Kidney epithelial cell (primary cell): ENCODE measurements around the gene HMG20B. TPM values are rescaled to one million over a fixed set of nuclear protein-coding genes. Genes with fewer than 3 reads are reported as not detected.
A peak's percentile ranks its signal among the peaks of the same experiment; 100 is the strongest.

Experiments used
- DNase-seq: peaks from one replicate; pipeline ENCODE4 v3.0.0-alpha.2; 2010; ENCODE audit warnings: low read depth
- H3K27me3 ChIP-seq: 2 replicates; pipeline ENCODE4 v1.6.0; 2011; ENCODE audit warnings: low read length; ENCODE audit not compliant: control insufficient read depth, insufficient read depth
- H3K36me3 ChIP-seq: 2 replicates; pipeline ENCODE4 v1.5.1; 2011; ENCODE audit warnings: low read length; ENCODE audit not compliant: control insufficient read depth, insufficient read depth
- H3K4me3 ChIP-seq: 2 replicates; pipeline ENCODE4 v1.5.1; 2011; ENCODE audit warnings: low read depth, mild to moderate bottlenecking, control low read depth, low read length
- total RNA-seq: library from RNA; depleted of rRNA; stranded (reverse); fragments of >200 nt; gene quantifications from 2 replicates; pipeline ENCODE4 v1.2.3, GENCODE V29; 2015
- TF ChIP-seq, protein P1 (sequence below): IDR thresholded peaks from 2 replicates; pipeline ENCODE4 v1.5.1; 2011; ENCODE audit warnings: mild to moderate bottlenecking, moderate library complexity, low read length, control low read depth, inconsistent platforms; ENCODE audit not compliant: insufficient read depth, poor library complexity, severe bottlenecking

Gene HMG20B
- total RNA-seq, 1 donor from 2014 or later = 84.5 TPM

DNA sequence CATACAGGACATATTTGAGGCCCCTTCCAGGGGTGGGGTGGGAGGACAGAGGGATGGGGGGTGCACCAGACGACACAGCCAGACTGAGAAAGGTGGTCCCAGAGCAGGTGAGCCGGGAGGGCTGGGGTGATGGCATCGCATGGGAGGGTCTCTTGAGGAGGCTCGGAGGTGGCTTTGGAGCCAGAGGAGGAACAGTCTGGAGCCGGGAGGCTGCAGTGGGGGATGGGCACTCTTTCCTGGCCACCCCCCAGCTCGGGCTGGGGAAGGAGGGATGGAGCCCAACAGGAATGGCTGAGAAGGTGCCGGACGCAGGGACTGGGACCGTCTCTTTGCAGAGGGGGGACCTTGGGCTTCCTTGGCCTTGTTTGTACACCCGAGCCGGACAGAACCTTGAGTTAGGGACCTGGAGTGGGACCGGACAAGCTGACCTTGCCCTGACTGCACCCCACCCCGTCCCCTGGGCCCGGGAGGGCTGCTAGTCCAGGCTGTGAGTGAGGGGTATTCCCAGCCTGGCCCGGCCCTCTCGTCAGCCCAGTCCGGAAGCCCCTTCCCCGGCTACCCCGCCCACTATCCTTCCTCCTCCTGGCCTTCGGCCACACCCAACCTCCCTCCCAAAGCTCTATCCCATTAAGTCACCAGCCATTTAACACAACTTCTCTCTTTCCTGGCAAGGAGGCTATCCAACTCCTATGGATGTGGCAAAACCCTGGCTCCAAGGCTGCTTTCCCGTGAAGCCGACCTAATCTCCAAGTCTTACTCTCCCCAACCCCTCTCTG lies 34.7 kb downstream of the HMG20B start:
- Histone ChIP-seq H3K4me3 (peak overlapping the region; percentile 45), H3K36me3 (no peaks in the 10 kb centered on the region), H3K27me3 (no peaks in the 10 kb centered on the region)
- no peak for DNase-seq
- TF ChIP-seq, protein P1, sequence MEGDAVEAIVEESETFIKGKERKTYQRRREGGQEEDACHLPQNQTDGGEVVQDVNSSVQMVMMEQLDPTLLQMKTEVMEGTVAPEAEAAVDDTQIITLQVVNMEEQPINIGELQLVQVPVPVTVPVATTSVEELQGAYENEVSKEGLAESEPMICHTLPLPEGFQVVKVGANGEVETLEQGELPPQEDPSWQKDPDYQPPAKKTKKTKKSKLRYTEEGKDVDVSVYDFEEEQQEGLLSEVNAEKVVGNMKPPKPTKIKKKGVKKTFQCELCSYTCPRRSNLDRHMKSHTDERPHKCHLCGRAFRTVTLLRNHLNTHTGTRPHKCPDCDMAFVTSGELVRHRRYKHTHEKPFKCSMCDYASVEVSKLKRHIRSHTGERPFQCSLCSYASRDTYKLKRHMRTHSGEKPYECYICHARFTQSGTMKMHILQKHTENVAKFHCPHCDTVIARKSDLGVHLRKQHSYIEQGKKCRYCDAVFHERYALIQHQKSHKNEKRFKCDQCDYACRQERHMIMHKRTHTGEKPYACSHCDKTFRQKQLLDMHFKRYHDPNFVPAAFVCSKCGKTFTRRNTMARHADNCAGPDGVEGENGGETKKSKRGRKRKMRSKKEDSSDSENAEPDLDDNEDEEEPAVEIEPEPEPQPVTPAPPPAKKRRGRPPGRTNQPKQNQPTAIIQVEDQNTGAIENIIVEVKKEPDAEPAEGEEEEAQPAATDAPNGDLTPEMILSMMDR = no peak

DNA sequence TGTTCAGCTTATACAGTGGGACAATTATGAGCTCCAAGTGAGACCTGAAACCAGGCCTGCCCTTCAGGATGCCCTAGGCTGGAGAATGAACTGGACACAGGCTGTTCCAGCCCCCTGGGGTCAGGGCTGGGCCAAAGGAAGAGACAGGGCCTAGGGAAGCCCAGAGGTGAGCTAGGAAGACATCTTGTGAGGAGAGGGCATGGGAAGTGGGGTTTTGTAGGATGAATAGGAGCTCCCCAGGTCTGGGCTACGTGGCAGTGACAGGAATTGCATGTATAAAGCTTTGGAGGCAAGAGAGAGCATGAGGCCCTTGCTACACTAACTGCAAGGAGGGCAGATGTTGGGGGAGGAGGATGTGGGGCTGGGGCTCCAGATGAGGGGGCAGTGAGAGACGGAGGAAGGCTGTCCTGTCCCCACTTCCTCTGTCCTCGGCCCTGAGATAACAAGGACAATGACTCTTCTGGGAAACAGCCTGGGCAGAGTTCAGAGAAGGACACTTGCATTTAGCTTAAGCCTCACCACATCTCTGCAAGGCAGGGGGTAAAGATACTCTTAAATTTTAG lies 35.4 kb downstream of the HMG20B start:
- TF ChIP-seq, protein P1 = no peak
- no peak overlapping the region for H3K4me3 ChIP-seq
- no peaks in the 10 kb centered on the region for H3K36me3 ChIP-seq
- DNase-seq = no peak
- H3K27me3 ChIP-seq = no peaks in the 10 kb centered on the region

DNA sequence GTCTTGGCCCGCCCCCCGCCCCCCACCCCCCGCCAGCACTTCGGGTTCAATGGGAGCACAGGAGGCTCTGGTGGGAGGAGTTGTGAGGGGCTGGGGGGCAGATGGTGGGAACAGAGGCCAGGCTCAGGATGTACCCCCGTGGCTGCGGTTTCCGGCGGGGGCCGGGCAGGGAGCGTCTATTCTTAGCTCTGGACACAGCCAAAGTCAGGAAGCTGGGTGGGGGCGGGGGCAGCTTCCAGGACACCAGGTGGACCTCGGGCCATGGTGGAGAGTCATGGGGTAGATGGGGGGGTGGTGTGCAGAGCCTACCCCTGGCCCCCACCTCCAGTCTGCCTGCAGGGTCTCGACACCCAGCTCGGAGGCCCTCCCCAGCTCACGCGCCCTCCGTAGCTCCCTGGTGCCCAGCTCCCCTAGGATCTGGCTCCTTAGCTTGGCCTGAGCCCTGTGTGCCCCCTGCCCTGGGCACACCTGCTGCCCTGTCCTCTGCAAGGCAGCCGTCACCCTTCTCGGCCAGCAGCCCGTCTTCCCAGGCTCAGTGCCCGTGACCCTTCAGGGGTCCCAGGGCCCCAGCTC lies 36.1 kb downstream of the HMG20B start:
- TF ChIP-seq, protein P1 = no peak
- no peak for DNase-seq
- Histone ChIP-seq H3K36me3 (no peaks in the 10 kb centered on the region), H3K27me3 (no peaks in the 10 kb centered on the region), H3K4me3 (no peak overlapping the region)

DNA sequence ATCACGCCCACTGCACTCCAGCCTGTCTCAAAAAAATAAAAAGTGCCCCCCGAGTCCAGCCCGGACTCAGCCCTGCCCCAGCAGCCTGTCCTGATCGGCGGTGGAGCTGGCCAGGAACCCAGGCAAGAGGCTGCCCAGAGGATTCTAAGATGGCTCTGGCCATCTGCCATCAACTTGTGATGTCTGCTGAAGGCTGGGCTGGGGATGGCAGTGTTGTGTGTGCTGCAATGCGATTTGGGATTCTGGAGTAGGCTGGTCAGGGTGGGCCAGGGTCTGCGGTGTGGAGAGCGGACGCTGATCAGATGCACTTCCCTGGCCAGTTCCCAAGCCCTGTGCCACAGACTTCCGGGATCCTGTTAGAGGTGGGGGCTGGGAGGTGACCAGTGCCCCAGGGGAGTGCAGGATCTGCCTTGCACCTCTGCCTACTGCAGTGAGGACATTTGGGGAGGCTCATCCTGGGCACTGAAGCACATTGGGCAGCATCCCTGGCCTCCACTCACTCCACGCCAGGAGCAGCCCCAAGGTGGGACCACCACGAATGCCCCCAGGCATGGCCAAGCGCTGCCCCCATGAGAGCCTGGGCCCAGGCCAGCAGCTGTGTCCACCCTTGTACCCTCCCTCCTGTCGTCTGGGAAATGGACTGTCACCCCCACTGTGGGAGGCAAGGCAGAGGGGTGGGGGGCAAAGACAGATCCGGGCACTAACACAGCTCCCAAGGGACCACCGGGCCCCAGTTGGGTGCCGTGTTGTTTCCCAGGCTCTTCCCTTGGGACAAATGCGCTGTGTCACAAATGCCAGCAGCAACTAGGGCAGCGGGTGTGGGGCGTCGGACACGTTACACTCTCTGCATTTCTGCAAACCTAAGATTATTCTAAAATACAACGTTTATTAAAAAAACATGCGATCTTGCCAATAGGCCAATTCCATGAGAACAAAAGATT lies 37.3 kb downstream of the HMG20B start:
- H3K4me3 ChIP-seq = no peak overlapping the region
- TF ChIP-seq, protein P1 = no peak
- no peaks in the 10 kb centered on the region for H3K36me3 ChIP-seq
- H3K27me3 ChIP-seq = no peaks in the 10 kb centered on the region
- DNase-seq = no peak

GRCh38 chr19:3610745-3611717 lies 38.3 kb downstream of the HMG20B start:
- Histone ChIP-seq H3K27me3 (no peaks in the 10 kb centered on the region), H3K4me3 (no peak overlapping the region), H3K36me3 (no peaks in the 10 kb centered on the region)
- TF ChIP-seq, protein P1 = no peak
- no peak for DNase-seq
